Caco-2 (cell line): ENCODE data around the gene TUB. TPM values are rescaled to one million over a fixed set of nuclear protein-coding genes. Genes with fewer than 3 reads are reported as not detected.

Source experiments
- BruUV-seq: library from RNA; stranded (reverse); fragments of 400-500 nt; replicated peaks from 2 replicates; lab custom pipeline; 2021; lab: Mats Ljungman, UMichigan
- CTCF ChIA-PET: fragments of 300-600 bp; sonication (Branson Sonifier 250); formaldehyde crosslinking; loops from one replicate; lab custom pipeline; 2022; ENCODE audit warnings: antibody characterized with exemption; lab: Charles Lee
- POLR2A ChIA-PET: fragments of 300-600 bp; sonication (Branson Sonifier 250); formaldehyde crosslinking; loops from one replicate; lab custom pipeline; 2022; ENCODE audit warnings: antibody characterized with exemption; lab: Charles Lee
- DNase-seq, 2 experiments: peaks; one replicate each; pipeline versions ENCODE4 v3.0.0 to v3.0.0-alpha.2; 2020 to 2022
- H3K27me3 ChIP-seq: replicated peaks from 2 replicates; pipeline ENCODE4 v1.6.0; 2011; ENCODE audit warnings: low read length; ENCODE audit not compliant: control insufficient read depth, insufficient read depth
- H3K36me3 ChIP-seq: 2 replicates; pipeline ENCODE4 v1.5.1; 2011; ENCODE audit warnings: low read length; ENCODE audit not compliant: control insufficient read depth, insufficient read depth
- H3K4me1 ChIP-seq: fragments of 250-450 bp; sonication (Bioruptor Pico); 2 replicates; pipeline ENCODE4 v1.5.1; 2020; ENCODE audit warnings: mild to moderate bottlenecking
- H3K4me3 ChIP-seq: 2 replicates; pipeline ENCODE4 v1.5.1; 2011; ENCODE audit warnings: low read depth, mild to moderate bottlenecking, control low read depth, low read length
- H3K9me3 ChIP-seq: fragments of 250-450 bp; sonication (Bioruptor Pico); 2 replicates; pipeline ENCODE4 v1.5.1; 2020; ENCODE audit warnings: mild to moderate bottlenecking, moderate library complexity
- H3K27ac Mint-ChIP-seq: one replicate; pipeline ENCODE4 v1.8.0; 2022; ENCODE audit warnings: mixed read lengths; ENCODE audit not compliant: unreplicated experiment
- H3K27me3 Mint-ChIP-seq: one replicate; pipeline ENCODE4 v1.8.0; 2022; ENCODE audit warnings: mixed read lengths; ENCODE audit not compliant: insufficient read depth, unreplicated experiment
- H3K36me3 Mint-ChIP-seq: one replicate; pipeline ENCODE4 v1.8.0; 2022; ENCODE audit warnings: mild to moderate bottlenecking, mixed read lengths; ENCODE audit not compliant: insufficient read depth, unreplicated experiment
- H3K4me1 Mint-ChIP-seq: one replicate; pipeline ENCODE4 v1.8.0; 2022; ENCODE audit warnings: low read depth, mixed read lengths; ENCODE audit not compliant: unreplicated experiment
- H3K4me3 Mint-ChIP-seq: one replicate; pipeline ENCODE4 v1.8.0; 2022; ENCODE audit warnings: mild to moderate bottlenecking, moderate library complexity, mixed read lengths; ENCODE audit not compliant: unreplicated experiment
- H3K9me3 Mint-ChIP-seq: one replicate; pipeline ENCODE4 v1.8.0; 2022; ENCODE audit warnings: mixed read lengths; ENCODE audit not compliant: unreplicated experiment
- intact Hi-C: fragments of 100-400 bp; cut with micrococcal nuclease; formaldehyde crosslinking; loops from one replicate; pipeline ENCODE4 v1.10.0; 2022; ENCODE audit not compliant: unreplicated experiment
- total RNA-seq: library from RNA; stranded (reverse); gene quantifications from 2 replicates; pipeline ENCODE4 v1.2.3, GENCODE V29; 2022
- TF ChIP-seq, protein P1 (sequence below), 2 experiments: fragments of 200-600 bp in 1 of 2; IDR thresholded peaks; 1 replicate in 1 of 2; 2 replicates in 1 of 2; pipeline versions ENCODE4 v1.5.1 to v1.8.0; 2011 to 2022; ENCODE audit warnings: antibody characterized with exemption in 1 of 2, control low read depth in 1 of 2, inconsistent platforms in 1 of 2, low read depth in 1 of 2, low read length in 1 of 2, mild to moderate bottlenecking in 1 of 2, moderate library complexity in 1 of 2; ENCODE audit not compliant: insufficient read depth in 1 of 2, severe bottlenecking in 1 of 2, unreplicated experiment in 1 of 2

Gene TUB
- total RNA-seq, 1 experiment from 2014 or later: not detected

DNA sequence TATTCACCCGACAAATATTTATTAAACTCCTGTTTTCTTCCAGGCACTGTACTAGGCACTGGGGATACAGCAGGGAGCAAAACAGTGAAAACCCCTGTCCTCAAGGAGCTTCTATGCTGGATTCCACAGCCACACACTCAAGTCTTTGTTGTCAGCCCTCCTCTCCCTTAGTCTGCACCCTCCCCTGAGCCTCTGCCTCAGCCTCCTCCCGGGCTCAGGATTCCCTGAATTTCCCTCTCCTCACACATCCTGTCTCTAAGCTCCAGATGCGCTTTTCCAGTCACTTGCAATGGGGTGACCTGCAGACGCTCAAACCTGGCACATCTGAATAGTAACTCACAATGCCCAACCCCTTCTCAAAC, 13.5 kb upstream of the TUB start:
- Histone ChIP-seq H3K4me1 (no peaks in the 10 kb centered on the region), H3K4me3 (no peak overlapping the region), H3K9me3 (no peaks in the 10 kb centered on the region), H3K36me3 (no peaks in the 10 kb centered on the region), H3K27me3 (no peaks in the 10 kb centered on the region; the same call in 1 of the 2 replicates)
- Mint-ChIP-seq H3K27ac (no peak overlapping the region), H3K4me3 (no peak overlapping the region), H3K36me3 (no peaks in the 10 kb centered on the region), H3K9me3 (no peaks in the 10 kb centered on the region), H3K4me1 (no peaks in the 10 kb centered on the region), H3K27me3 (peaks cover 11% of the 10 kb centered on the region)
- TF ChIP-seq, protein P1, sequence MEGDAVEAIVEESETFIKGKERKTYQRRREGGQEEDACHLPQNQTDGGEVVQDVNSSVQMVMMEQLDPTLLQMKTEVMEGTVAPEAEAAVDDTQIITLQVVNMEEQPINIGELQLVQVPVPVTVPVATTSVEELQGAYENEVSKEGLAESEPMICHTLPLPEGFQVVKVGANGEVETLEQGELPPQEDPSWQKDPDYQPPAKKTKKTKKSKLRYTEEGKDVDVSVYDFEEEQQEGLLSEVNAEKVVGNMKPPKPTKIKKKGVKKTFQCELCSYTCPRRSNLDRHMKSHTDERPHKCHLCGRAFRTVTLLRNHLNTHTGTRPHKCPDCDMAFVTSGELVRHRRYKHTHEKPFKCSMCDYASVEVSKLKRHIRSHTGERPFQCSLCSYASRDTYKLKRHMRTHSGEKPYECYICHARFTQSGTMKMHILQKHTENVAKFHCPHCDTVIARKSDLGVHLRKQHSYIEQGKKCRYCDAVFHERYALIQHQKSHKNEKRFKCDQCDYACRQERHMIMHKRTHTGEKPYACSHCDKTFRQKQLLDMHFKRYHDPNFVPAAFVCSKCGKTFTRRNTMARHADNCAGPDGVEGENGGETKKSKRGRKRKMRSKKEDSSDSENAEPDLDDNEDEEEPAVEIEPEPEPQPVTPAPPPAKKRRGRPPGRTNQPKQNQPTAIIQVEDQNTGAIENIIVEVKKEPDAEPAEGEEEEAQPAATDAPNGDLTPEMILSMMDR (IDR thresholded peaks at IDR 0.05; ENCODE audit: insufficient read depth in 1 of 2, low read depth in 1 of 2, low read length in 1 of 2, severe bottlenecking in 1 of 2, unreplicated experiment in 1 of 2): no peak
- no peak for DNase-seq
- ChIA-PET CTCF (interaction anchor here (0.9 kb wide), 1 partner anchor 11 kb away, joined by 3 read pairs; no protein-coding TSS in a partner anchor), POLR2A (no interaction called here)
- BruUV-seq: no TSS peak
- intact Hi-C loops: no loop called here

DNA sequence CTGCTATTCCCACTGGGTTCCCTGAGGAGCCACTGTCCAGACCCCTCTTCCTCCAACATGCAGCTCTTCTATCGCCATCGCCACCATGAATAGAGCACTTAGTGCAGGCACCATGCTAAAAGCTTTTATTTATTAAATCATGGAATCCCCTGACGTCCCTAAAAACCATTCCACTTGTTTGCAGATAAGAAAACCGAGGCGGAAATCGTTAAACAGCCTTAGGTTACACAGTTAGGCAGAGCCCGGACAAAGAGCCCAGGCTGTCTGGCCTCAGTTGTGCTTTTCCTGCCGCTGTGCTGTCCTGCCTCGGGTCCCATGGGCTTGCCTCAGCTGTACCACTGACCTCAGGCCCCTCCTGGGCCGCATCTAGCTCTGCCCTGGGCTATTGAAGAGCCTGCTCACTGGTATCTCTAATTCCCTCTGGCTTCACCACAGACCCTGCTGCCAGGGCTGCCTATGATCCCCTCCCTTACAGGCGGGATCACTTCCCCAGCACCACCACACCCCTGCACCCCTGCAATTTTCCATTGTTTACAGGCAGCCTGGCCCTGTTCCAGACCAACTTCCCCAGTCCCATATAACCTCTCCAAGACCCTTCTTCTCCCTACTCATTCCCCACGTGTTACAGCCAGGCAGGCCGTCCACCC, 13.0 kb upstream of the TUB start:
- no TSS peak for BruUV-seq
- no peak overlapping the region for H3K4me3 Mint-ChIP-seq
- no peaks in the 10 kb centered on the region for H3K36me3 Mint-ChIP-seq
- no peaks in the 10 kb centered on the region for H3K4me1 Mint-ChIP-seq
- no peak overlapping the region for H3K27ac Mint-ChIP-seq
- intact Hi-C loops: no loop called here
- no peaks in the 10 kb centered on the region for H3K9me3 Mint-ChIP-seq
- Histone ChIP-seq H3K36me3 (no peaks in the 10 kb centered on the region), H3K4me3 (no peak overlapping the region), H3K9me3 (no peaks in the 10 kb centered on the region), H3K27me3 (no peaks in the 10 kb centered on the region; the same call in 1 of the 2 replicates), H3K4me1 (no peaks in the 10 kb centered on the region)
- ChIA-PET POLR2A (no interaction called here), CTCF (interaction anchor here (0.9 to 2.0 kb wide), 2 partner anchors 11 to 31 kb away, joined by 3 to 5 read pairs; no protein-coding TSS in a partner anchor)
- peaks cover 13% of the 10 kb centered on the region for H3K27me3 Mint-ChIP-seq
- TF ChIP-seq, protein P1 (IDR thresholded peaks at IDR 0.05; ENCODE audit: insufficient read depth in 1 of 2, low read depth in 1 of 2, low read length in 1 of 2, severe bottlenecking in 1 of 2, unreplicated experiment in 1 of 2): no peak
- DNase-seq: no peak

DNA sequence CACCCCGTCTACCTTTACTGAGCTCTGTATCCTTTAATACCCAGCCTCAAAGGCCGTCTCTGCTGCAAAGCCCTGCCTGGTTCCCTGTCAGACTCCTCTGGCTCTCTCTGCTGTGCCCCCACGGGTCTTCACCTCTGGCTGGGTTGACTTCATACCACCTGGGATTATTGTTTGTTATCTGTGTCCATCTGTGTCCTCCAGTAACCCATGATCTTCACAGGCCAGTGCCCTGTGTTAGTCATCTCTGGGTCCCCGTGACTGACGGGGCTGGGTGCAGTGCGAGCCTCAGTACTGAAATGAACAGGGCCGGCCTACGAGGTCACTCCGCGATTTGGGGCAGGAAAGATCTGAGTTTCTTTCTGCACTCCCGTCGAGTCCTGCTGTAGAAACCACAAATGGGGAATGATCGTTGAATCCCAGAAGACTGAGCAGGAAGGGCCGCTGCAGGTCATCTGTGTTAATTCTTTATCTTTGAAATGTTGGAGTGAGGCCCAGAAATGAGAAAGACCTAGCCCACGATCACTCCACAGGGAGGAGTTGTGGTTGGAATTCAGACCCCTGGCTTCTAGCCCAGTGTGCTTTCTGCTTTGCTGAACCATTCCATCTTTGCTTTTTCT, 12.3 kb upstream of the TUB start:
- Histone ChIP-seq H3K9me3 (no peaks in the 10 kb centered on the region), H3K36me3 (no peaks in the 10 kb centered on the region), H3K4me3 (no peak overlapping the region), H3K27me3 (no peaks in the 10 kb centered on the region; the same call in 1 of the 2 replicates), H3K4me1 (no peaks in the 10 kb centered on the region)
- H3K9me3 Mint-ChIP-seq: no peaks in the 10 kb centered on the region
- intact Hi-C loops: no loop called here
- ChIA-PET CTCF (interaction anchor here (2.0 kb wide), 1 partner anchor 31 kb away, joined by 5 read pairs; no protein-coding TSS in a partner anchor), POLR2A (no interaction called here)
- no peak for DNase-seq
- H3K27ac Mint-ChIP-seq: no peak overlapping the region
- no peaks in the 10 kb centered on the region for H3K4me1 Mint-ChIP-seq
- H3K27me3 Mint-ChIP-seq: peaks cover 14% of the 10 kb centered on the region
- H3K36me3 Mint-ChIP-seq: no peaks in the 10 kb centered on the region
- BruUV-seq: no TSS peak
- H3K4me3 Mint-ChIP-seq: no peak overlapping the region
- TF ChIP-seq, protein P1 (IDR thresholded peaks at IDR 0.05; ENCODE audit: insufficient read depth in 1 of 2, low read depth in 1 of 2, low read length in 1 of 2, severe bottlenecking in 1 of 2, unreplicated experiment in 1 of 2): no peak
